HepG2 (cell line): ENCODE measurements around the gene PRCD.
A peak's percentile ranks its signal among the peaks of the same experiment; 100 is the strongest.

Source experiments
- ISL2 ChIP-seq: sonication (generic); formaldehyde crosslinking; IDR thresholded peaks from 2 replicates; pipeline ENCODE4 v1.5.0; 2020; ENCODE audit warnings: missing genetic modification reagents
- JUND ChIP-seq: sonication (generic); formaldehyde crosslinking; IDR thresholded peaks from 2 replicates; pipeline ENCODE4 v1.8.0; 2022; ENCODE audit warnings: mild to moderate bottlenecking, missing genetic modification reagents
- NFRKB ChIP-seq: fragments of 450-650 bp; IDR thresholded peaks from 2 replicates; pipeline ENCODE4 v1.6.1; 2017
- SP2 ChIP-seq: sonication (generic); formaldehyde crosslinking; IDR thresholded peaks from 2 replicates; pipeline ENCODE4 v1.5.1; 2020; ENCODE audit warnings: mild to moderate bottlenecking, missing genetic modification reagents
- SRF ChIP-seq: IDR thresholded peaks from 2 replicates; pipeline ENCODE4 v1.6.1; 2011; ENCODE audit warnings: mild to moderate bottlenecking, low read depth, low read length, moderate library complexity
- ZIK1 ChIP-seq: sonication (generic); formaldehyde crosslinking; IDR thresholded peaks from 2 replicates; pipeline ENCODE4 v1.5.0; 2020; ENCODE audit warnings: mild to moderate bottlenecking, low read depth, missing genetic modification reagents, borderline replicate concordance

GRCh38 chr17:76550712-76551615 lies 11.1 kb downstream of the PRCD start:
- TF ChIP-seq SRF, result no peak
- no peak for TF ChIP-seq JUND
- peak; percentile 75; the same call in 1 of the 2 replicates for TF ChIP-seq ISL2 (CRISPR knock-in tag)
- 0 out of 2 replicates have a peak, but pooled peaks have one; percentile 25 for TF ChIP-seq ZIK1
- no peak for TF ChIP-seq NFRKB
- no peak for TF ChIP-seq SP2 (CRISPR knock-in tag)
